HFF-Myc (cell line): Measurements from ENCODE around the gene GJC3.

Experiments
- DNase-seq: peaks from one replicate; pipeline ENCODE4 v3.0.0-alpha.2; 2011; ENCODE audit warnings: low read depth; ENCODE audit errors: extremely low read depth
- H3K4me3 ChIP-seq: replicated peaks from 2 replicates; pipeline ENCODE4 v1.5.1; 2011; ENCODE audit warnings: low read depth, mild to moderate bottlenecking, control low read depth, low read length
- TF ChIP-seq, protein P1 (sequence below): IDR thresholded peaks from 2 replicates; pipeline ENCODE4 v1.5.1; 2012; ENCODE audit warnings: mild to moderate bottlenecking, low read depth, low read length, control low read depth; ENCODE audit errors: missing control alignments

GJC3 gene

DNA sequence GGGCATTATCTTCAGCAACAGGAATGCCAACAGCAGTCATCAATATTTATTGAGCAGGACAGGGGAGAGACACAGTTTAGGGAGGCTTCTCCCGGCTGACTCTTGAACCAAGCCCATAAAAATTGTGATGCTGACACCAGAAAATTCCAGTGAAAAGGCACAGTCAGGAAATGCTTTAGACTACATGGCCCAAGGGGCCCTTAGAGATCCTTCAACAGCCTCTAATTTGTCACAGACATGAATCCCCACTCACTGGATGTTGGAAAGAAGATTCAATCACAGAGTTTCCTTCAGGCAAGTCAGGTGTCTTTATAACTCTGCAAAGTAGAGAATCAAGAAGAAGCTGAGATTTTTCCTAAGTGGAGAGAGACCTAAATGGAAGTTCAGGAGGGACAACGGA, 1.2 kb downstream of the GJC3 start:
- DNase-seq, result no peak
- H3K4me3 ChIP-seq, result no peak overlapping the region
- TF ChIP-seq, protein P1, sequence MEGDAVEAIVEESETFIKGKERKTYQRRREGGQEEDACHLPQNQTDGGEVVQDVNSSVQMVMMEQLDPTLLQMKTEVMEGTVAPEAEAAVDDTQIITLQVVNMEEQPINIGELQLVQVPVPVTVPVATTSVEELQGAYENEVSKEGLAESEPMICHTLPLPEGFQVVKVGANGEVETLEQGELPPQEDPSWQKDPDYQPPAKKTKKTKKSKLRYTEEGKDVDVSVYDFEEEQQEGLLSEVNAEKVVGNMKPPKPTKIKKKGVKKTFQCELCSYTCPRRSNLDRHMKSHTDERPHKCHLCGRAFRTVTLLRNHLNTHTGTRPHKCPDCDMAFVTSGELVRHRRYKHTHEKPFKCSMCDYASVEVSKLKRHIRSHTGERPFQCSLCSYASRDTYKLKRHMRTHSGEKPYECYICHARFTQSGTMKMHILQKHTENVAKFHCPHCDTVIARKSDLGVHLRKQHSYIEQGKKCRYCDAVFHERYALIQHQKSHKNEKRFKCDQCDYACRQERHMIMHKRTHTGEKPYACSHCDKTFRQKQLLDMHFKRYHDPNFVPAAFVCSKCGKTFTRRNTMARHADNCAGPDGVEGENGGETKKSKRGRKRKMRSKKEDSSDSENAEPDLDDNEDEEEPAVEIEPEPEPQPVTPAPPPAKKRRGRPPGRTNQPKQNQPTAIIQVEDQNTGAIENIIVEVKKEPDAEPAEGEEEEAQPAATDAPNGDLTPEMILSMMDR, result no peak

DNA sequence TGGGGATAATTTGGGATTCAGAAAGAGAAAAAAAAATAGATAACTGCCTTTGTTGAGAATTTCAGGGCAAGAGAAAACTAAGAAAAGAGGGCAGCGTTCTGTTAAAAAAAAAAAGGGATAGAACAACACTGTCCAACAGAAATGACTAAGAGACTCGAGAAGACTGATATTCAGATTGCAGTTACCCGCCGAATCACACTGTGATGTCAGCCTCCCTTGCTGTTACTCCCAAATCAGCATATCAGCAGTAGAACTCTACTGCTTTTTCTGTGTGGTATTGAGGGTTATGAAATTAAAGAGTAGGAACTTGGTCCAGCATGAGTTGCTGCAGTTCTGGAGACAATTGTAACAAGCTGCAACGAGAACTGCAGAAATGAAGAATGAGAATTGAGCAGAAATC, 1.9 kb downstream of the GJC3 start:
- H3K4me3 ChIP-seq, result no peak overlapping the region
- no peak for DNase-seq
- TF ChIP-seq, protein P1, result no peak

DNA sequence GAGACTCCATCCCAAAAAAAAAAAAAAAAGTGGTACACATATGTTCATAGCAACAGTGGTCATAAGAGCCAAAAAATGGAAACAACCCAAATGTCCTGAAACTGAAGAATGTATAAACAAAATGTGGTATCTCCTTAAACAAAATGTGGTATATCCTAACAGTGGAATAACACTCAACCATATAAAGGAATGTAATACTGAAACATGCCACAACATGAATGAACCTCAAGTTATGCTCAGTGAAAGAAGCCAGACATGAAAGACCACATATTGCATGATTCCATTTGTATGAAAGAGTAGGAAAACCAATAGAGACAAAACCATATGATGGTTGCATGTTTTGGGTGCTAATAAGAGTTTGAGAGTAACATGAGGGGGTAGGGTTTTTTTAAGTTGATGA, 3.1 kb downstream of the GJC3 start:
- no peak for DNase-seq
- H3K4me3 ChIP-seq, result no peak overlapping the region
- TF ChIP-seq, protein P1, result no peak

DNA sequence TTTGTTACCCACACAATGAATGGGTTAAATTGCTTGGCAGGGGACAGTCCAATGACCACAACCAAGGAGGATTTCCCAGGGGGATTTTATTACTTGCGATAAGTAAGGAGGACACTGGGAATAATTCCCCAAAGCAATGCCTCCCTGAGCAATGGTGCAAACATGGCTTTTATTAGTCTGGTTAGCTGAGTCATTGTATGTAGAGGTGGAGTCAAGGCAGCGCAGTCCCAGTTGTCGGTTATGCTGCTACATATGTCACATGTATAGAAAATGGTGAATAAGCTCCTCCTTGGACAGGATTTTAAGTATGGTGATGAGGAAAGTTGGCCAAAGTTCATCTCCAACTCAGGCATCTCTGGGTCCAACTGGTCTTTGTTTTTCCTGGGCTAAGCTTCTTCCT, 6.2 kb downstream of the GJC3 start:
- DNase-seq, result no peak
- no peak overlapping the region for H3K4me3 ChIP-seq
- TF ChIP-seq, protein P1, result no peak

DNA sequence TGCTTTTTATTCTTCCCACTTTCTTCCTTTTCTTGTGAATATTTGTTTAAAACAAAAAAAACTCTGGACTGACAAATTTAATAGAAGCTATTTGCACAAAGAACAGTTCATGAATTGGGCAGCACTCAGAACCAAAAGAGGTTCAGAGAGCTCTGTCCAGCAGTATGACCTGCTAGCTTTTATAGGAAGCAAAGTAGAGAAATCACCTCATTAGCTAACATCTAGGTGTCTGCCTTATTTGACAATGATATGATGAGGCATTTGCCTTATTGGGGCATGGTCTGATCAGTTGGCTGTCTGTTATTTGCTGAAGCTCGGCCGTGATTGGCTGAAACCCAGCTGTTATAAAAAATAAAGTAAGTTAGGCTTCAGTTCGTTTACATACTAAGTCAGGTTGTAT, 9.3 kb downstream of the GJC3 start:
- H3K4me3 ChIP-seq, result peak overlapping the region; percentile 88
- TF ChIP-seq, protein P1, result no peak
- no peak for DNase-seq

DNA sequence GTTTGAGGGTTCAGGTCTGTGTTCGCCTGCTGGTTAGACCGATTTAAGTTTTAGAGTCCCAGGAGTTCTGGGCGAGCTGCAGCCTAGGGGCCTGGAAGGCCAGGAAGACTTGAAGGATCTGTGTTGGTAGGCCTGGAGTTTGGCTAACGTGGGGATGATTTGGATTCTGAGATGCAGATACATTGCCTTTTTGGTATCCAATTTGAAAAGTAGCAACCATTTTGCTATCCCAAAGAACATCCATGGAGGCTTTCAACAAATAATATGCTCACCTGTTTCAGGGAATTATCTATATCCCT, 9.7 kb downstream of the GJC3 start:
- no peak for DNase-seq
- peak overlapping the region; percentile 88 for H3K4me3 ChIP-seq
- TF ChIP-seq, protein P1, result no peak

DNA sequence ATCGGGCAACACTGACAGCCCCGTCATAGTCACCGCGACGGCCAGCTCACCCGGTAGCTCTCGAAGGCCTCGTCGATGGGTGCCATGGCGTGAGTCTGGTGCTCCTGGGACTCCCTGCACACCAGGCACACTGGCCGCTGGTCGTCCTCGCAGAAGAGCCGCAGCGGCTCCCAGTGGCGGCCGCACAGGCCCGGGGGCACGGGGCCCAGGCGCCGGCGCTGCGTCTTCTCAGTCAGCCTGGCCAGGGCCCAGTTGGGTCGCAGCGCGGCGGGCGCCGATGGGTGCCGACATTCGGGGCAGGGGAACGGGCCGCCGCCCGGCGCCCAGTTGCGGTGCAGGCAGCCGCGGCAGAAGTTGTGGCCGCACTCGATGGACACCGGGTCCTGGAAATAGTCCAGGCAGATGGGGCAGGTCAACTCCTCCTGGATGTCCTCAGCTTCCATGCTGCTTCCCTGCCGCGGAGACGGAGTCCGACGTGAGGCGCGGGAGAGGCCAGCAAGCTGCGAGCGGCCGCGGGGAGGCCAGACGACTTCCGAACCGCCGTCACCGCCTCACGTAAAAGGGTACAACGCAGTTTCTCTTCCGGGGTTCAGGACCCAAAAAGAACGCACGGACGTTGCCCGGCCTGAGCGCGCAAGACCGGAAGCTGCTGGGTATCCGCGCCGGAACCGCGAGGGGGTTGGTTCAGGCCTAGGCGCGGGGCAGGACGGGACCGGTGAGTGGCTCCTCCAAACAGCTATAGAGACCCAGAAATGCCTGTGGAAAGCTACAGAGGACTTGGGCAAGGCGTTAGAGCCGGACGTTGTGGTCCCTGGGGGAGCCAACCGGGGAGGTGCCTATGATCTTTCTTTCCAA, 10.2 kb downstream of the GJC3 start, which contains the start of gene TRIM4:
Gene TRIM4, minus strand, starts transcription at position 572 of the 855 bp plus-strand sequence. Its CDS starts 129 bp downstream, at position 443.
- peak within 1 kb of the TSS; percentile 88 for H3K4me3 ChIP-seq
- peak; percentile 73 for DNase-seq
- TF ChIP-seq, protein P1, result peak; percentile 4
